ENCODE data around the gene SORBS1. TPM values are rescaled to one million over a fixed set of nuclear protein-coding genes. Genes with fewer than 3 reads are reported as not detected.

The SORBS1 gene
- polyA plus RNA-seq, 1 donor from 2014 or later = 39.5 TPM

DNA sequence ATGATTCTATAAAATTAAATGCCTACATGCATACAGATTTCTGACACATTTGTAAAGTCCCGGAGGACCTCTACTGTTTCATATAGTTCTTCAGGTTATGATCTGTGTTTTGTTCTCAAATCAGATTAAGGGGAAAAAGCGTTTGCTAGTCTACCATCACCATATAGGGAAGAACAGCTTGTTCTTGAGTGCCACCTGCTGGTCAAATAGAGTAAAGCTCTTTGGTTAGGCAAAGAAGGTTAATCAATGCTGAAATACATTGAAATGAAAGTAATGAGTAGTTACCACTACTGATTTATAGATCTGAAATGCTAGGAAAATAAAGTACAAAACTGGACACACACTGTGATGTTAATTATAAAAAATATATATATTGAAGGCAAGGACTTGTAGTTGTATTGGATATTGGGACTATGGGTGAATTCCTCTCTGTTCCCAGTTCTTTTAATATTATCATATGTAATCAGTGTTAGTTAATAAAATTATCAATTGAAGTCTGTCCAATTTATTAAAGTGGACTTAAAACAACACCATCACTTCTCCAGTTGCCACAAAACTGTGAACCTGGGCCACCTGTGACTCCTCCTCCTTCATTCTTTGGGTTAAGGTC, 197.8 kb downstream of the SORBS1 start:
- no peaks in the 10 kb centered on the region for H3K9me3 ChIP-seq (ENCODE audit: low read length)
- H3K27me3 ChIP-seq (ENCODE audit: insufficient read depth, low read depth, low read length) = no peaks in the 10 kb centered on the region
- H3K79me2 ChIP-seq (replicated peaks; ENCODE audit: insufficient read depth, low read length) = no peaks in the 10 kb centered on the region
- no peak overlapping the region for H3K9ac ChIP-seq (ENCODE audit: low read length)
- H3K27ac ChIP-seq (ENCODE audit: low read length) = no peak overlapping the region
- no peaks in the 10 kb centered on the region for H4K20me1 ChIP-seq (ENCODE audit: insufficient read depth)
- no peak overlapping the region for H2AFZ ChIP-seq (ENCODE audit: low read depth, low read length)
- no peak overlapping the region for H3K4me3 ChIP-seq (ENCODE audit: low read length)
- H3K4me2 ChIP-seq (ENCODE audit: low read length) = no peak overlapping the region
- TF ChIP-seq, protein P1, sequence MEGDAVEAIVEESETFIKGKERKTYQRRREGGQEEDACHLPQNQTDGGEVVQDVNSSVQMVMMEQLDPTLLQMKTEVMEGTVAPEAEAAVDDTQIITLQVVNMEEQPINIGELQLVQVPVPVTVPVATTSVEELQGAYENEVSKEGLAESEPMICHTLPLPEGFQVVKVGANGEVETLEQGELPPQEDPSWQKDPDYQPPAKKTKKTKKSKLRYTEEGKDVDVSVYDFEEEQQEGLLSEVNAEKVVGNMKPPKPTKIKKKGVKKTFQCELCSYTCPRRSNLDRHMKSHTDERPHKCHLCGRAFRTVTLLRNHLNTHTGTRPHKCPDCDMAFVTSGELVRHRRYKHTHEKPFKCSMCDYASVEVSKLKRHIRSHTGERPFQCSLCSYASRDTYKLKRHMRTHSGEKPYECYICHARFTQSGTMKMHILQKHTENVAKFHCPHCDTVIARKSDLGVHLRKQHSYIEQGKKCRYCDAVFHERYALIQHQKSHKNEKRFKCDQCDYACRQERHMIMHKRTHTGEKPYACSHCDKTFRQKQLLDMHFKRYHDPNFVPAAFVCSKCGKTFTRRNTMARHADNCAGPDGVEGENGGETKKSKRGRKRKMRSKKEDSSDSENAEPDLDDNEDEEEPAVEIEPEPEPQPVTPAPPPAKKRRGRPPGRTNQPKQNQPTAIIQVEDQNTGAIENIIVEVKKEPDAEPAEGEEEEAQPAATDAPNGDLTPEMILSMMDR (IDR thresholded peaks at IDR 0.05; ENCODE audit: poor library complexity, severe bottlenecking) = peak; percentile 87
- TF ChIP-seq MXI1 (conservative IDR thresholded peaks at IDR 0.05; ENCODE audit: poor library complexity, severe bottlenecking) (no peak), SMC3 (conservative IDR thresholded peaks at IDR 0.05; ENCODE audit: poor library complexity) (peak; percentile 92), POLR2AphosphoS5 (IDR thresholded peaks at IDR 0.05) (no peak), REST (IDR thresholded peaks at IDR 0.05; ENCODE audit: borderline replicate concordance) (no peak), TAF1 (IDR thresholded peaks at IDR 0.05; ENCODE audit: low read depth) (no peak), EZH2 (IDR thresholded peaks at IDR 0.05; ENCODE audit: borderline replicate concordance, insufficient read depth, low read length, poor library complexity, severe bottlenecking) (no peak), RAD21 (conservative IDR thresholded peaks at IDR 0.05) (peak; percentile 90), EP300 (conservative IDR thresholded peaks at IDR 0.05; ENCODE audit: poor library complexity, severe bottlenecking) (no peak)
- H3K9me2 ChIP-seq (ENCODE audit: insufficient read depth, low read length) = no peaks in the 10 kb centered on the region
- no peaks in the 10 kb centered on the region for H3F3A ChIP-seq (ENCODE audit: insufficient read depth, low read length, poor library complexity, severe bottlenecking)
- H3K36me3 ChIP-seq (ENCODE audit: insufficient read depth, low read length) = no peaks in the 10 kb centered on the region

DNA sequence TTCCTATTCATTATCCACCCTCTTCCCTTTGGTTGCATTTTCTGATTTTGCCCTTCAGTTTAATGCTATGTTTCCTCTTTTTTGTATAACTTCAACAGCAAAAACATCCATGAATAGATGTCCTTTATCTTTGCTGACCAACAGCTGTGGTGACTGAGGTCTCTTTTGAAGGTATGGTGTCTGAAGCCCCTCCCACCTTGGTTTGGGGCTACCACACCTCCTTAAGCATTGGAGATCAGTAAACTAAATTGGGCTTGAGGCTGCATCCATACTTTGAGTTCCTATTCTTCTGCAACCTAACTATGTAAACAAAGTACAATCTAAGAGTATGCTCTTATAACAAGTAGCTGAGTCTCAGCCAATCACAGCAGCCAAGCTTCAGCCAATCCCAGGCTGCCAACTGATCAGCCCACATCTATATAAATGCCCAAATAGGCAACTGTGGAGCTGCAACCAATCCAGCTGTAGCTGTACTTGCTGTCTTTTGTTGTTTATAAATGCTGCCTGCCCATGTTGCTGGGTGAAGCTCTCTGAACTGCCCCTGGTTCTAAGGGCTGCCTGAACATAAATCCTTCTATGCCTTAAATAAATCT, 201.0 kb downstream of the SORBS1 start:
- Histone ChIP-seq H3K9me3 (ENCODE audit: low read length) (no peaks in the 10 kb centered on the region), H3F3A (ENCODE audit: insufficient read depth, low read length, poor library complexity, severe bottlenecking) (no peaks in the 10 kb centered on the region), H3K27me3 (ENCODE audit: insufficient read depth, low read depth, low read length) (no peaks in the 10 kb centered on the region), H4K20me1 (ENCODE audit: insufficient read depth) (no peaks in the 10 kb centered on the region), H3K79me2 (replicated peaks; ENCODE audit: insufficient read depth, low read length) (no peaks in the 10 kb centered on the region), H3K36me3 (ENCODE audit: insufficient read depth, low read length) (no peaks in the 10 kb centered on the region), H3K27ac (ENCODE audit: low read length) (no peak overlapping the region), H2AFZ (ENCODE audit: low read depth, low read length) (no peak overlapping the region), H3K4me2 (ENCODE audit: low read length) (no peak overlapping the region), H3K4me3 (ENCODE audit: low read length) (no peak overlapping the region), H3K9ac (ENCODE audit: low read length) (no peak overlapping the region), H3K9me2 (ENCODE audit: insufficient read depth, low read length) (no peaks in the 10 kb centered on the region)
- TF ChIP-seq POLR2AphosphoS5 (IDR thresholded peaks at IDR 0.05) (no peak), RAD21 (conservative IDR thresholded peaks at IDR 0.05) (no peak), EP300 (conservative IDR thresholded peaks at IDR 0.05; ENCODE audit: poor library complexity, severe bottlenecking) (no peak), REST (IDR thresholded peaks at IDR 0.05; ENCODE audit: borderline replicate concordance) (no peak), MXI1 (conservative IDR thresholded peaks at IDR 0.05; ENCODE audit: poor library complexity, severe bottlenecking) (no peak), SMC3 (conservative IDR thresholded peaks at IDR 0.05; ENCODE audit: poor library complexity) (no peak), TAF1 (IDR thresholded peaks at IDR 0.05; ENCODE audit: low read depth) (no peak), EZH2 (IDR thresholded peaks at IDR 0.05; ENCODE audit: borderline replicate concordance, insufficient read depth, low read length, poor library complexity, severe bottlenecking) (no peak)
- TF ChIP-seq, protein P1 (IDR thresholded peaks at IDR 0.05; ENCODE audit: poor library complexity, severe bottlenecking) = no peak

All from neural cell (in vitro differentiated cells).